HG03565 (cell line): ENCODE measurements around the gene AEN.

Experiments
- ATAC-seq: cut with Tn5 transposase; IDR thresholded peaks from one replicate; pipeline ENCODE4 v1.9.1; 2021; ENCODE audit warnings: mild to moderate bottlenecking, moderate library complexity; ENCODE audit not compliant: unreplicated experiment

AEN gene, protein sequence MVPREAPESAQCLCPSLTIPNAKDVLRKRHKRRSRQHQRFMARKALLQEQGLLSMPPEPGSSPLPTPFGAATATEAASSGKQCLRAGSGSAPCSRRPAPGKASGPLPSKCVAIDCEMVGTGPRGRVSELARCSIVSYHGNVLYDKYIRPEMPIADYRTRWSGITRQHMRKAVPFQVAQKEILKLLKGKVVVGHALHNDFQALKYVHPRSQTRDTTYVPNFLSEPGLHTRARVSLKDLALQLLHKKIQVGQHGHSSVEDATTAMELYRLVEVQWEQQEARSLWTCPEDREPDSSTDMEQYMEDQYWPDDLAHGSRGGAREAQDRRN

DNA sequence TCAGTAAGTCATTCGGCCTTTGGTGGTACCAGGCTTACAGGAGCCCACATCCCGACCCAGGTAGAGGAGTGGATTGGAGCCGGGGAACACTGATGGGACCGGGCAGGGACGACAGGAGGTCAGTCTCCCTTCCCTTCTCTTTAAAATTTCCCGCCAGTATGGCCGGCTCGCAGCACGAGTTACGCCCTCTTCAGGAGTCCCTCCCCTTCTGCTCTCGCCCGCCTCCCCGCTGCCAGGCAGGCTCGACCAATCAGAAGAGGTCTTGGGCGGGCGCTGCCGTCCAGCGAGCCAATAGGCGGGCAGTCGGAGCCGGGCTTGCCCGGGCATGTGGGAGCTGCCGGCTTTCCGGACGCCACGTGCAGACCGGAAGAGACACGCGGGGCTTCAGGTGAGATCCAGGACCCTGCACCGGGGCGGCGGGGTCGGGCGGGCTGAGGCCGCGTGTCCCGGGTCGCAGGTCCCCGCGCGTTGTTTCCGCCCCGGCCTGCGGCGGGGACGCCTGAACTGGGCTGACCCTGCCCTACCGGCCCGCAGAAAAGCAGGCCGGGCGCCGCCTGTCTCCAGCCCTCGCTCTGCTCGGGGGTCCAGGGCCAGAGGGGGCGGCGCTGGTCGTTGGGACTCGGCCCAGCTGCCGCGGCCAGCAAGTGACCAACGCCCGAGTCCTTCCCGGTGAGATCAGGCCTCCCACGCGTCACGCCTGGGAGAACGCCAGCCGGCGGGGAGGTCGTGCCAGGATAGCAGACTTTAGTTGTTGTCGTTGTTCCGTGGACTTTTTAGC, at the start of gene AEN:
Gene AEN (plus strand): TSS at position 346 of the 778 bp plus-strand sequence. CDS start 4,870 bp downstream, outside the sequence.
- ATAC-seq, result peak; percentile 92

DNA sequence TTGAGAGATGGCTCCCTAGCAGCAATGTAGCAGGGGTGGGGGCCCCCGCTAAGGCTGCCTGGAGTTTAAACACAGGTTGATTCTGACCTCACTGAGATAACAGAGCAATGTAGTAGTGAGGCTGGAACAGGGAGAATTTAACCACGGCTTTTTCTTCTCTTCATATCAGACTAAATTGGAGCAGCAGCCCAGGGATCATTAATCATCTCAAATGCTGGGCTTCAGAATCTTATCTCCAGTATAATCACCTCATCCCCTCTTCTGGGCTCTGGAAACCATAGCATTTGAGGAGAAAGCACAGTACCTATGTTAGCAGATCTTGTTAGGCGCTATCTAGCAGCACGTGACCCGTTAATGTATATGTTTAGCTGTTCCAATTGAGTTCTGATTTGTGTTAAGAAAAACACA, 49.3 kb upstream of the AEN start:
- no peak for ATAC-seq

DNA sequence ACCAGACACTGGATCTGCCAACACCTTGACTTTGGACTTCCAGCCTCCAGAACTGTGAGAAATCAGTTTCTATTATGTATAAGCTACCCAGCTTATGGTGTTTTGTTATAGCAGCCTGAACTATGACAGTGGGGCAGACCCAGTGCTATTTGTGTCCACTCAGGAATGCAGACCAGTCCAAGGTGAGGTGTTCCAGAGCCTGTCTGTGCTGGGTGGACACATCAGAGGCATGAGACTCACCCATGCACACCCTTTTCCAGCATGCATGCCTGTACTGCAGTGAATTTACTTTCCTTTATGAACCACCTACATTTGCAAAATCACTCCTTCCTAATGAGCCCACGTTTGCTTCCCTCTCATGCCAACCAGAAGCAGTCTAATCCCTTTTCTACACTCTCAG, 47.1 kb upstream of the AEN start:
- no peak for ATAC-seq

DNA sequence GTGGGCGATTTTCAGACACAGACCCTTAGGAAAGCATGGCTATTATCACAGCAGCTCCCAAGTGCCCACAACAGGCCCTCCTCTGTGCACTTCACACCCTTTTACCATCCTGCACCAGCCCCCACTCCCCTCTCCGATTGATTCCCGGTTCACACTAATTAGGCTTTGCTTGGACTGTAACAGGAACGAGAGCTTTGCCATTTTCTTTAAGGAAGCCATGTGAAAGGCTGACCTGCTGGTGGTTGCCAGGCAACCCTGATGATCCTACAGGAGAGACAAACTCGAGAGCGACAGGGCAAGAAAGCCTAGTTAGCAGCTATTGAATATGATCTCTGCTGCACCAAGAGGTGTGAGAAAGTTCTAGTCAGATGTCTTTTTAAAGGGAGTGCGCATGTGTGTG, 46.5 kb upstream of the AEN start:
- no peak for ATAC-seq

DNA sequence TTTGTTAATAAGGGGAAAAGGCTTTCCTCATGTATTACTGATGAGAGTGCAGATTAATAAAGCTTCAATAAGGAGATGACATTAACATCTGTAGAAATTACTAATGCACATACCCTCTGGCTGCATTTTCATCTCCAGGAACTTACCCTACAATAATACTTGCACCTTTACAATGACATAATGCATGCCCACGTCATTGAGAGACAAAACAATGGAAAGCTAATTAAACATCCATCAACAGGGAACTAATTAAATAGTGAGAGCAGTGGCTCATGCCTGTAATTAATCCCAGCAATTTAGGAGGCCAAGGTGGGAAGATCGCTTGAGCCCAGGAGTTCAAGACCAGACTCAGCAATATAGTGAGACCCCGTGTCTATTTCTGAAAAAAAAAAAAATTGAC, 41.8 kb upstream of the AEN start:
- no peak for ATAC-seq

DNA sequence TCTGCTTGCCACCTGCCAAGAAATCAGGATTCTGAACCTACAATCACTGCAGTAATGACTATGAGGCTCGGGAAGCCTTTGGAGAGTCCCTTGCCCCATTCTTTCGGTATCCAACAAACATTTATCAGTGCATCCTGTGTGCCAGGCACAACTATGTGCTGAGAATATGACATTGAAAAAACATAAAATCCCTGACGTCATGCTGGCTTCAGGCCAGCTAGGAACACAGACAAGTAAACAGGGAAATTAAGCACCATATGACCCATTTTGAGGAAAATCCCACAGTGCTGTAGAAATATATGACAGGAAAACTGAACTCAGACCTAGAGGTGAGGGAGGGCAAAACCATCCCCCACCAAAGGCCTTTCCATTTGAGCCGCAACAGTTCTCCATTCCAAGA, 40.6 kb upstream of the AEN start:
- no peak for ATAC-seq

DNA sequence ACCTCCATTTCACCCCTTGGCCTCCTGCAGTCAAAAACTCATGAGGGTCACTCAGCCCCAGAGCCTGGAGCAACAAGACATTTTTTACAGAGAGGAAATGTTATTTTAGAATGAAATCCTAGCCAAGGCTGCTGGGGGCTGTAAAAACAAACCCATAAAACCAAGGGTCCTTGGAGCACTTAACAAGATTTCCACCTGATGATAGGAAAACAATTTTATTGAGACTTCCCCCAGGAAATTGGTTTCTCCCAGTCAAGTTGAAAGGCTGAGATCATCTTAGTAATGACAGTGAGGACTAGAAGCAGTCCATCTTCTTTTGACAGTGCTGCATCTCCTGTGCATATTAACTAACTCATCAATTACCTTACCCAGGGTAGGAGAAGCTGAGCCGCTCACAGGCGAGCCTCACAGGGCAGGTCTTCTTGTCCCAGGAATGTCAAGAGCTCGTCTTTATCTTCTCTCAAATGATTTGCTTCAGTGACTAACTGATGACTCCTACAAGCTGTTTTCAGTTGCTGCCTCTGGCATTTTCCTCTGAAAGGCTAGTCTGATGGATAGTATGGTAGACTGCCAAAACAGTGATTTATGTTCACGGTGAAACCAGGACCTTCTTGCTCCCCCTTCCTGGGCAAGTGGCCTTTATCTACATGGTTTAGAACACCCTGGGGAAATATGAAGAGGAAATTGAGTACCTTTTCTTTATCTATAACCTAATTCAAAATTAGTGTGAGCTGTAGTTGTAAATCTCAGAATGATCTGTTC, 34.6 kb upstream of the AEN start:
- no peak for ATAC-seq

DNA sequence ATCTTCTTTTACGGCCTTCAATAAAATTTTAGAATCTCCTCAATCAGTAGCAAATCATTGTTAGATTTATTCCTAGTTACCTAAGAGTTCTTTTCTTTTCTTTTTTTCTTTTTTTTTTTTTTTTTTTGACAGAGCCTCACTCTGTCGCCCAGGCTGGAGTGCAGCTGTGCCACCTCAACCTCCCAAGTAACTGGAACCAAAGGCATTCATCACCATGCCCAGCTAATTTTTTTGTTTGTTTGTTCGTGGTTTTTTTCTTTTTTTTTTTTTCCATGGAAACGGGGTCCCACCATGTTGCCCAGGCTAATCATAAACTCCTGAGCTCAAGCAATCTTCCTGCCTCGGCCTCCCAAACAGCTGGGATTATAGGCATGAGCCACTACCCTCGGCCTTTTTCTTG, 30.4 kb upstream of the AEN start:
- ATAC-seq, result no peak

DNA sequence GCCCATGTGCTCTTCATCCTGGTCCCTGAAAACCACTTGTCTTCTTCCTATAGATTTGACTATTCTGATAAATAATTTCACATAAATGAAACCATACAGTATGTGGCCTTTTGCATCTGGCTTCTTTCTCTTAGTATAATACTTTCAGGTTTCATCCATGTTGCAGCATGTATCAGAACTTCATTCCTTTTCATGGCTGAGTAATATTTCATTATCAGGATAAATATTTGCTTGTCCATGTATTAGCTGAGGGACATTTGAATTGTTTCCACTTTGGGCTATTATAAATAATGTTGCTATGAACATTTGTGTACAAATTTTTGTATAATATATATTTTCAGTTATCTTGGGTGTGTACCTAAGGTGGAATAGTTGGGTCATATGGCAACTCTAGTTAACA, 29.8 kb upstream of the AEN start:
- no peak for ATAC-seq

DNA sequence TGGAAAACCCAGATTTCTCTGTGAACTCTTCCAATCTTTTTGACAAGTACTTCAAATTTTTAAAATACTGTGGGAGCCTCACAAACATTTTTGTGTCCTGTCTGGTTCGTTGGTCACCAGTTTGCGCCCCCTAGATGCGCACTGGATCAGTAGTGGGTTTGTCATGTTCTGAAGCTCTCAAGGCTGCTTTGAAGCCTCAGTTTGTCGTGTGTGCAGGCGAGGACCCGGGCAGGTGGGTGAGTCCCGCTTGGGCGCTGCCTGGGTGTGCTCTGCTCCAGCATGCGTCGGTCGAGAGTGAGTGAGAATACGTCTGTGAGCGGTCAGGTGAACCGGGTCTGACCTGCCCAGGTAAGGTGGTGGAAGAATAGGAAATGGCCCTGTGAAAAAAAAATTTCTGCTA, 17.3 kb upstream of the AEN start:
- ATAC-seq, result no peak

DNA sequence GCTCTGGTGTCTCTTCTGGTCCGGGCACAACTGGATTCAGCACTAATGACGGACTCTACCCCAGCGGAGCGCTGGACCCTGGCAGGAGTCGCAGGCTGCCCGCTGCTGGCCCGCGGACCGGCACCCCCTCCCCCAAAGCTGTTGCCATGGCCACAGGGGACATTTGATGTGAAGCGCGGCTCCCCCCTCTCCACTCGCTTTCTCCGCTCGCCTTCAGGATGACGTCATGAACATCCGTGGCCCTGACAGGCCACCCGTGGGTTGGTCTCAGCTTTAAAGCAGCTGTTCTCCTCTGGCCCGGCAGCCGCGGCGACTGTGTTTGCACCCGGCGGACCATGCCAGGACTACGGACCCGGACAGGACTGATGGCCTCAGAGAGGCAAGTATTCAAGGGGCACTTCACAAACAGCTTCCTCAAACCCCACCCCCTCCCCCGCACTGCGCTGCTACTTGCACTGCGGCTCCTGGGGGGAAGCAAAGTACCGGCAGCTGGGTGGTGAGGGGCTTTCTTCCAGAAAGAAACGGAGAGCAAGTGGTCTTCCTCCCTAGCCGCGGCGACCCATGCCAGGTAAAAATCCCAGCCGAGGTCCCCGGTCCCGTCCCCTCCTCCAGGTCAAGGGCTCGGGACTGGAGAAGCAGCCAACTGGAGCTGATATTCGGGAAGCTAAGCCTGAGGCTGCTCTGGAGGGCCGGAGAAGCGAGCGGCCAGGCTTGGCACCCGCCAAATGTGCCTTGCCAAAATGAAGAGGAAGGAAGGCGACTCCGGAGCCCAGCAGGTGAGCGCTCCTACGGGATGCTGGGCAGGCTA, 16.6 kb upstream of the AEN start:
- ATAC-seq, result no peak

DNA sequence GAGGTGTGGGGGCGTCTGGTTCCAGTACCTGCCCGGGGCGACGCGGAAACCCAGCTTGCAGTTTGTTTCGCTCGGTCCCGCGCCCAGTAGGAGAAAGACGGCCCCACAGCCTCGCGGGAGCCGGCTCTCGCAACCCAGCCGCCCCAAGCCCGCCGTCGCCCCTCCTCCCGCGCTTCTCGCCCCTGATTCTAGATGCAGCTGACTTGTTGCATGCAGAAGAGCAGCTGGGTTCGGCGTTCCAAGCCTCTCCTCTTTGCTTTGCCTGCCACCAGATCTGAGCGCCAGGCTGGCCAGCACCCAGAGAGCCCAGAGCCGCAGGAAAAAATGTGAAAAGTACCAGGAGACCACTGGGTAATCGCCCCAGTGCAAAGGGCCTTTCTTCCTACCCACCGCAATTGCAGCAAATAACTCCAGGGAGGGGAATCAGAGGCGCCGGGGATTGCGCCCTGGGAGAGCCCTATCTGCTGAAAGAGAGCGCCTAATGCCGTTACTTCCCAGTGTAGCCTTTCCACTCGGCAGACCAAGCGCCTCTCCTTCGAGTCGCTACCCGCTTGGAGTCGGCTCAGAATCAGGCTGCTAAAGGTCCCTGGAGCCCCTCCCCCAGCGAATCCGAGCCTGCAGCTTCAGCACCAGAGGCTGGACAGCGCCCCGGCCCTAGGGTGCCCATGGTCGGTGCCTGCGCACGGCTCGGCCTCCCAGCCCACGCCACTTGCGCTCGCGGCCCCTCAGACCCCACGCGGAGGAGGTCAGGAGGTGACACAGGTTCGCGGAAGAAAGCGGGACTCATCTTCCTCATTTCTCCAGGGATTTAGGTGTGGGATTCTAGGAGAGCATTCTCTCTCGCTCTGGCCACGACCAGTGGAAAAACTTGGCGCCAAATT, 15.7 kb upstream of the AEN start:
- no peak for ATAC-seq

DNA sequence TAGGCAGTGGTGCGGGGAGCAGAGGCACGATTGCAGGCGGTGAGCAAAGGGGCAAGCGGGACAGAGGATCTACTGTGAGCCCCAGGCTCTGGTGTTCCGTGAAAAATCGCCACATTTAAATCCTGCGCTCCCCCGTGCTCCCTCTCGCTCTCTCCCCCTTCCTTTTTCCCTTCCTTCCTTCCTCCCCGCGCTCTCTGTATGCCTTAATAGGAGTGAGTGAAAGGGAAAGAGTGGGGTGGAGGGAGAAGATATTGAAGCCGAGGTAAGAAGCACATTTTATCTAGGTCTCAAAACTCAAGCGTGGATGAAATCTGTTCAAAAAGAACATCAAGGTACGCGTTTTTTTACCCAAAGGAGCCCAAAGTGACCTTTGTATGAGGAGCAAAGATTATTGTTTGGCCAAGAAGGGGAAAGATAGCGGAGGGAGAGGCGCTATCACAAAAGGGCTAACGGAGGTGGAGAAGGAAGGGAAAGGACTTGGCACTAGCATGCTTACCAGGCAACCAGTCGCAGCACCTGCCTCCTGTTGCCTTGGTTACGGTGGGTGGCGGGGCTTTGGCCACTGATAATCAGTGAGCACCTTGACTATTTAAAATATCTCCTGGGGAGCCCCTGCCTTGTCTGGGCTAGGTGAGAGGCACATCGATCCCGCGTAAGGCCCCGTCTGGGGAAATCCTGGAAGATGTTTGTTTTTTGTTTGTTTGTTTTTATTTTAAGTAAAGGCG, 14.9 kb upstream of the AEN start:
- no peak for ATAC-seq

DNA sequence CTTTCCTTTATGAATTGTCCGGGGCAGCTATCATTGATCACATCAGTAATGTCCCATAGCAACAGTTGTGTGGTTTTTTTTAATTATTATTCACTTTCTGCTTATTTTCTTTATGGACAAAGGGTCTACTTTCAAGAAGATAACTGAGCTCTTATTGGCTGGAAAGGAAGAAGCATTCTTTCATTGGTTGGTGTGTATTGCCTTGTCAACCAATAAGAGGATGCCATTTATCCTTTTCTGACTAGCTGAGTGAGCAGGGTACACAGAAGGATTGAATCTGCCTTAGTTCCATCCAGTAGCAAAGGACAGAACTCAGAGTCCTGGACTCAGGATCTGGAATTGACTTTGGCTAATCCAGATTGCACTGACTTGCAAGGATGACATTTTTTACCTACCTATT, 13.2 kb upstream of the AEN start:
- ATAC-seq, result no peak

DNA sequence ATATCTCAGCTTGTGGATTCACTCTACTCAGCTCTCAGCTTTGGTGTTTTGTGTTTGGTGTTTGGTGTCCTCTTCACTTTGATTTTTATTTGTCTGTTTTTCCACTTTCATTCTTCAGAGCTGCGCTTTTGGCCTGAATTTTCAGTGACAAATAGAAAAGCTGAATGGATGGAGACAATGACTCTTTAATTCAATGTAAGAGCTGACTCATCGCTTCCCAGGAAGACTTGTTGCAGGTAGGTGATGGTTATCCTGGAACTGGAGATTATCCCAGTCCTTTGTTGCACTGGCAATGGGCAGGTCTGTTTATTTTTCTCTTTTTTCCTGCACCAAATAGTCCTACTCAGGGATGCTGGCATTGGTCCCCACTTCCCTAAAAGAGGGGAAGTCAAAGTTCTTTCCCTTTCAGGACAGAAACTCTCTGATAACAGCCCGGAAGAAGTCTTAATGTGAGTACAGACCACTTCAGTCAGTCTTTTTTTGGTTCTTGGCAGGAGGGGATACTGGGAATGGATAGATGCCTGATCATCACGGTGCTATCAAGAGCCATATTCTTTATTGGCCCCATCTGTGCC, 12.4 kb upstream of the AEN start:
- ATAC-seq, result no peak

DNA sequence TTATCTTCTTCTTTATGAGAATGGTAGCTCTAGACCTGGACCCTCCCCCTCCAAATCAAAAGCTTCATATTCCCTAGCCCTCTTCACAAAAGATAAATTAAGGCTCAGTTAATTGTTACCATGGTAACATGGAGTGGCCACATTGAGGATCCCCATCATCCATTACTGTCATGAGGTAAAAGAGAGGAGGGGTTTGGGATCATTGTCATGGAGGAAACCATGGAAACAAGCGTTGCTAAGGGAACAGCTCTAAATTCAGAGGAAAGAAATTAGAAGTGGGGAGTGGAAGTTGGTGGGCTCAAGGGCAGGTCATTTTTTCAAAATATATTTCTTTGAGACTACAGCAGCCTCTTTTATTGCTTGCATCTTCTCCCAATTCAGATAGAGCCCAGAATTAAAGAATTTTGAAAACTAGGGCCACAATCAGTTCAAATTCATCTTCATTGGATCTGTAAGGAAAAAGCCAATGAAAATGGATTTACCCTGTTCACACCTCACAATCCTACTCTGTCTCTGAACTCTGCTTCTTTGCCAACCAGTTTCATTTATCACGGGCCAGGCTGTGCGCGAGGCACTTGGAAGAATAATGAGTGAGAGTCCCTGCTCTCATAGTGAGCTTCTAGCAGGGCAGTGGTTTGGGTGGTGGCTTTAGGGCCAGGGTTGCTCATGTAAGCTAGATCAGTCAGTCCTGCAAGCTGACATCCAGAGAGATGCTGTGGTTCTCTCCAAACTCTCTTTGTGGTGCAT, 11.6 kb upstream of the AEN start:
- no peak for ATAC-seq

DNA sequence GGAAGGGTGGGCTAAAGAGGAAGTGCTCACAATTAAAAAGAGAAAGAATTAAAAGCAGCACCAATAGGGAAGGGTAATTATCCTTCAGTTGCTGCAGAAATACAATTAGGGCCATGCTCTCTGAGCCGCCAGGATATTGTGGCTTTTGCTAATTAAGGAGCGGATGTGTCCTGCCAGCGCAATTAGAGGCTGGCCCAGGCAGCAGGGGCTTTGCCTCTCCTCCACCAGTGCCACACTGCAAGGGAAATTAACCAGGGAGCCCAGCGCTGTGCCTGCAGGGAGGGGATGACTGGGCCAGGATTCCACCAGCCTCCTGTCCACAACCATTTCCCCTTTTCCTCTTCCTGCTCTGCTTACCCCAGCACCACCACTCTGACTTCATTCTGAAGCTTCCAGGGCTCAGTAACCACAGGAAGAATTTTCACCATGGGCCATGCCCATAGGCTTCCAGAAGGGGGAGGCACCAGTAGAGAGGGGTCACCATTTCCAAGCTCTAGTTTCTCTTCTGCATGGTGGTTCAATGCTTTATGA, 10.4 kb upstream of the AEN start:
- no peak for ATAC-seq

DNA sequence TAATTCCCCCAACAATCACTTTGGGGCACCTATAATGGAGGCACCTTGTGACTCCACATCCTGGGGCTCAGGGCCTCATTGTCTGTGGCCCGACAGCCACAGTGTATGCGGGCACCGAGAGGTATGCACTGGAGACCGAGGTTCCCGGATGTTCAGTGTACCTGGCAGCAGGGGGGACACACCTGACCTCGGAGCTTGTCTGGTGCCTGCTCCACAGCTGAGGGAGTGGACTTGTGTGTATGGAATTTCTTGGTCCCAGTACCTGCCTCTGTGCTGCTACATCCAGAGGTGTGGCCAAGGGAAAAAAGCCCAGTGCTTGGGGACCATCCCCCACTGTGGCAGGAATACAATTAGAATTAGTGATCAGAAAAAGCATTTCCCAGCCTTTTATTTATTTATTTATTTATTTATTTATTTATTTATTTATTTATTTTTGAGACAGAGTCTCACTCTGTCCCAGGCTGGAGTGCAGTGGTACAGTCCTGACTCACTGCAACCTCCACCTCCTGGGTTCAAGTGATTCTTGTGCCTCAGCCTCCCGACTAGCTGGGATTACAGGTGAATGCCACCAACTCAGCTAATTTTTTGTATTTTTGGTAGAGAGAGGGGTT, 8.8 kb upstream of the AEN start:
- no peak for ATAC-seq
